ENCODE data around the gene ZNF771.

Gene ZNF771

GRCh38 chr16:30399435-30400186, 7.8 kb upstream of the ZNF771 start:
- no peak for DNase-seq

GRCh38 chr16:30401768-30402425, 5.5 kb upstream of the ZNF771 start:
- DNase-seq: no peak

GRCh38 chr16:30406795-30407101, 658 bp upstream of the ZNF771 start:
- no peak for DNase-seq

GRCh38 chr16:30407804-30408534, 563 bp downstream of the ZNF771 start:
- peak; percentile 25 for DNase-seq

- peak; percentile 73 for DNase-seq
Observed at GRCh38 chr16:30409125-30410060, 2.0 kb downstream of the ZNF771 start.

- no peak for DNase-seq
Observed at GRCh38 chr16:30413112-30413806, 5.9 kb downstream of the ZNF771 start.

GRCh38 chr16:30414159-30414558, 6.8 kb downstream of the ZNF771 start:
- DNase-seq: no peak

GRCh38 chr16:30416047-30416603, 8.7 kb downstream of the ZNF771 start:
- DNase-seq: no peak

GRCh38 chr16:30416624-30417528, 9.5 kb downstream of the ZNF771 start:
- DNase-seq: peak; percentile 11

GRCh38 chr16:30417529-30418349, 10.3 kb downstream of the ZNF771 start:
- peak; percentile 92 for DNase-seq

- no peak for DNase-seq
Observed at GRCh38 chr16:30418350-30419181, 11.2 kb downstream of the ZNF771 start.

- no peak for DNase-seq
Observed at GRCh38 chr16:30421010-30421409, 13.6 kb downstream of the ZNF771 start.

- DNase-seq: no peak
Observed at GRCh38 chr16:30428055-30428454, 20.6 kb downstream of the ZNF771 start.

- no peak for DNase-seq
Observed at GRCh38 chr16:30429418-30429677, 21.9 kb downstream of the ZNF771 start.

GRCh38 chr16:30429678-30430427, 22.4 kb downstream of the ZNF771 start, which contains the start of gene DCTPP1:
Gene DCTPP1 (minus strand): TSS chr16:30430030. CDS start chr16:30429980, 50 bp downstream.
- peak; percentile 98 for DNase-seq

GRCh38 chr16:30430428-30430970, 23.1 kb downstream of the ZNF771 start:
- no peak for DNase-seq

GRCh38 chr16:30434852-30435251, 27.4 kb downstream of the ZNF771 start:
- no peak for DNase-seq

- DNase-seq: peak; percentile 1
Observed at GRCh38 chr16:30437511-30438046, 30.2 kb downstream of the ZNF771 start.
